ENCODE measurements around the gene VAPA. TPM values are rescaled to one million over a fixed set of nuclear protein-coding genes. Genes with fewer than 3 reads are reported as not detected.

VAPA gene
- total RNA-seq, 1 donor: 436 TPM

- TF ChIP-seq, protein P1, sequence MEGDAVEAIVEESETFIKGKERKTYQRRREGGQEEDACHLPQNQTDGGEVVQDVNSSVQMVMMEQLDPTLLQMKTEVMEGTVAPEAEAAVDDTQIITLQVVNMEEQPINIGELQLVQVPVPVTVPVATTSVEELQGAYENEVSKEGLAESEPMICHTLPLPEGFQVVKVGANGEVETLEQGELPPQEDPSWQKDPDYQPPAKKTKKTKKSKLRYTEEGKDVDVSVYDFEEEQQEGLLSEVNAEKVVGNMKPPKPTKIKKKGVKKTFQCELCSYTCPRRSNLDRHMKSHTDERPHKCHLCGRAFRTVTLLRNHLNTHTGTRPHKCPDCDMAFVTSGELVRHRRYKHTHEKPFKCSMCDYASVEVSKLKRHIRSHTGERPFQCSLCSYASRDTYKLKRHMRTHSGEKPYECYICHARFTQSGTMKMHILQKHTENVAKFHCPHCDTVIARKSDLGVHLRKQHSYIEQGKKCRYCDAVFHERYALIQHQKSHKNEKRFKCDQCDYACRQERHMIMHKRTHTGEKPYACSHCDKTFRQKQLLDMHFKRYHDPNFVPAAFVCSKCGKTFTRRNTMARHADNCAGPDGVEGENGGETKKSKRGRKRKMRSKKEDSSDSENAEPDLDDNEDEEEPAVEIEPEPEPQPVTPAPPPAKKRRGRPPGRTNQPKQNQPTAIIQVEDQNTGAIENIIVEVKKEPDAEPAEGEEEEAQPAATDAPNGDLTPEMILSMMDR (IDR thresholded peaks at IDR 0.05; ENCODE audit: insufficient read depth, low read length): no peak
- H3K4me3 ChIP-seq (ENCODE audit: low read depth, low read length): no peak overlapping the region
- DNase-seq (ENCODE audit: low read depth): peak; percentile 36
Observed at GRCh38 chr18:9952633-9953416, 39.0 kb downstream of the VAPA start.

DNA sequence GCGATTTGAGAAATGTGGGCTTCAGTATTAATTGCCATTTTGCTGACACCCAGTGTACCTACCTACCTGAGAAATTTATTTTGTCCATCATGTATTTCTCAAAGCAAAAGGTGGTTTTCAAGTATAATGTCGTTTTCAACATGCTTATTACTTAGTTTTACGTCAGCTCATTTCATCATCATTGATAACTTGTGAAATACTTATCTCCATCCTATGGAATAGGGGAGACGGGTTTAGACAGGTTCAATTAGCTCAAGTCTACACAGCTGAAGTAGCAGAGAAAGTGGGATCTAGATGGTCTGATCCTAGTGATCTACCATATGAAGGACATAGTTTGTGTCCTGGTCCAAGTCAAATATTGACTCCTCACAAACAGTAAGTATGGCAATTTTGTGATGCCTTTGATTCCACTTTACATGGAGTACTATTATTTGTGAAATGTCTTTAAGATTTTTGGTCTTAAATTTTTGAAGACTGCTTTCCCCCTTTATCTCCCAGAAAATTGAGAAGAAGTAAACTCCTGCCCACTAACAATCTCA, 45.1 kb downstream of the VAPA start:
- H3K4me3 ChIP-seq (ENCODE audit: low read depth, low read length): no peak overlapping the region
- DNase-seq (ENCODE audit: low read depth): no peak
- TF ChIP-seq, protein P1 (IDR thresholded peaks at IDR 0.05; ENCODE audit: insufficient read depth, low read length): no peak

DNA sequence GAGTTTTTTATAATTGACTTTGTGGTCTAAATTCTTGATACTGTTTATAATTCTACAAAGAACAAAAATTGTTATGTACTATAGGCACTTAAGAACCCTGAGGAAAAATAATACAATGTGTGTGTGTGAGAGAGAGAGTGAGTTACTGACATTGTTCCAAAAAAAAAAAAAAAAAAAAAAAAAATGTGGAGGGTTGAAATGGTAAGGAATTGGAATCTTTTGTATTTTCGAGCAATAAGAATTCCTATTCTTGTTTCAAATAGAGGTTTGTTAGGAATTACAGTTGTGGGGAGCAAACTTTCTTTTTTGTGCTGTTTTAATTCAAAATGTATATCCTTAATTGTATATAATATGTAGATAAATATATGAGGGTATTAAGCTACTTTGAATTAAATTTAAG, 45.7 kb downstream of the VAPA start:
- TF ChIP-seq, protein P1 (IDR thresholded peaks at IDR 0.05; ENCODE audit: insufficient read depth, low read length): no peak
- DNase-seq (ENCODE audit: low read depth): no peak
- no peak overlapping the region for H3K4me3 ChIP-seq (ENCODE audit: low read depth, low read length)

GRCh38 chr18:9960258-9960904, 46.6 kb downstream of the VAPA start:
- TF ChIP-seq, protein P1 (IDR thresholded peaks at IDR 0.05; ENCODE audit: insufficient read depth, low read length): no peak
- no peak for DNase-seq (ENCODE audit: low read depth)
- no peak overlapping the region for H3K4me3 ChIP-seq (ENCODE audit: low read depth, low read length)

GRCh38 chr18:9961041-9961440, 47.2 kb downstream of the VAPA start:
- H3K4me3 ChIP-seq (ENCODE audit: low read depth, low read length): no peak overlapping the region
- TF ChIP-seq, protein P1 (IDR thresholded peaks at IDR 0.05; ENCODE audit: insufficient read depth, low read length): no peak
- peak; percentile 62 for DNase-seq (ENCODE audit: low read depth)

DNA sequence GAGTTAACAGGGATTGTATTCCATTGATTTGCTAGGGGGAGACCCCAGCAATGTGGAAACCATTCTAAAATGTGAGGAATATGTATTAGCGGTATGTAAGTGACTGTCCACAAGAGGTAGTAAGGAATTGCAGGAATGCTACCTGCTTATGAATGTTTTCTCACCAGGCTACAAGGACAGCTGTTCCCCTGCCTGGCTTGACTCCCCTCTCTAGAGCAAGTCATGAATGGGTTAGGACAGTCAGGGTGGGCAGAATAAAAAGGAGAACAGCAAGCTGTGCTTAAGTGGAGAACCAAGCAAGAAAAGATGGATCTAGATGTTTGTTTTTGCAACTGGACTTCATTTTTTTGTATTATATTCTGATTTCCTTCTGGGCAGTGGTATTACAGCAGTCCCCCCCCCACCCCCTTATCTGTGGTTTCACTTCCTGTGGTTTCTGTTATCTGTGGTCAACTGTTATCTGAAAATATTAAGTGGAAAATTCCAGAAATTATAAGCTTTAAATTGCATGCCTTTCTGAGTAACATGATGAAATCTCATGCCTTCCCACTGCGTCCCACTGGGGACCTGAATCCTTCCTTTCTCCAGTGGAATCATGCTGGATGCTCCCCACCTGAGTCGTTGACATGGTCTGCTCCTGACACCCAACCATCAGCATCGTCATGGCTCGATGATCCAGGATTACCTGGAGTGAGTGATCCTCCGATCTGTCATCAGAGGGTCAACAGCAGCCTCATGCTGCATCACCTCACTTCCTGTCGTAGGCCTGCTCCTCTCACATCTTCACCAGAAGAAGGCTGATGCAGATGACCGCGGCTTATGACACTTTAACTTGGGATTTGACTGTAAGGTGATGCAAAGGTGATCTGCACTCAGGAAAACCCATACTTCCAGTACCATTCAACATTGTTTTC, 52.2 kb downstream of the VAPA start:
- DNase-seq (ENCODE audit: low read depth): peak; percentile 88
- TF ChIP-seq, protein P1 (IDR thresholded peaks at IDR 0.05; ENCODE audit: insufficient read depth, low read length): peak; percentile 14
- H3K4me3 ChIP-seq (ENCODE audit: low read depth, low read length): no peak overlapping the region

All from fibroblast of the aortic adventitia (primary cell).